ENCODE measurements around the gene UBALD1. TPM values are rescaled to one million over a fixed set of nuclear protein-coding genes. Genes with fewer than 3 reads are reported as not detected.

Gene UBALD1
- total RNA-seq, 1 donor from 2014 or later: 22.9 TPM

- no peaks in the 10 kb centered on the region for H3K36me3 Mint-ChIP-seq (ENCODE audit: low read depth)
- H3K4me3 Mint-ChIP-seq (ENCODE audit: unreplicated experiment): no peak overlapping the region
- H3K27me3 Mint-ChIP-seq (ENCODE audit: low read depth): peaks cover 12% of the 10 kb centered on the region
- H3K27ac Mint-ChIP-seq (ENCODE audit: unreplicated experiment): no peak overlapping the region
- no peak for DNase-seq (ENCODE audit: low spot score)
- no peaks in the 10 kb centered on the region for H3K4me1 Mint-ChIP-seq (ENCODE audit: low read depth)
- H3K9me3 Mint-ChIP-seq (ENCODE audit: low read depth): no peaks in the 10 kb centered on the region
- TF ChIP-seq CTCF (IDR thresholded peaks at IDR 0.05): no peak
Observed at GRCh38 chr16:4601036-4601863, 13.4 kb downstream of the UBALD1 start.

- Mint-ChIP-seq H3K4me3 (ENCODE audit: unreplicated experiment) (no peak overlapping the region), H3K4me1 (ENCODE audit: low read depth) (no peaks in the 10 kb centered on the region), H3K27ac (ENCODE audit: unreplicated experiment) (no peak overlapping the region), H3K36me3 (ENCODE audit: low read depth) (no peaks in the 10 kb centered on the region), H3K27me3 (ENCODE audit: low read depth) (peaks cover 16% of the 10 kb centered on the region), H3K9me3 (ENCODE audit: low read depth) (no peaks in the 10 kb centered on the region)
- DNase-seq (ENCODE audit: low spot score): no peak
- no peak for TF ChIP-seq CTCF (IDR thresholded peaks at IDR 0.05)
Observed at GRCh38 chr16:4599545-4599944, 15.1 kb downstream of the UBALD1 start.

DNA sequence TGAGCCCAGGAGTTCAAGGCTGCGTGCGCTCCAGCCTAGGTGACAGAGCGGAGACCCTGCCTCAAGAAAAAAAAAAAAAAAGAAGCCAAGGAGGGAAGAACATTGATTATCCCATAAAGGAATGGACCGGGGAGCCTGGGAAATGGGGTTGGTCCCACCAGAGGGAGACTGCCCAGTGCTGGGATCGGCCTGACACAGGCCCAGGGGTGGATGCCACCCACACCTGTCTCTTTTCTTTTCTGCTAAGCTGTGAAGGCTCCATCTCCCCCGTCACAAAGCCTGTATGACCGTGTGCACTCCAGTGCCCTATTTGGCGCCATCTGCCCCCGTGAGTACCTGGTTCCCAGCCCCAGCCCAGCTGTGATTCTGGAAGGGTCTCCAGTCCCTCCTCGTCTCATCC is 15.7 kb downstream of the UBALD1 start:
- Mint-ChIP-seq H3K4me1 (ENCODE audit: low read depth) (no peaks in the 10 kb centered on the region), H3K4me3 (ENCODE audit: unreplicated experiment) (no peak overlapping the region), H3K36me3 (ENCODE audit: low read depth) (no peaks in the 10 kb centered on the region), H3K27me3 (ENCODE audit: low read depth) (peaks cover 16% of the 10 kb centered on the region), H3K9me3 (ENCODE audit: low read depth) (no peaks in the 10 kb centered on the region), H3K27ac (ENCODE audit: unreplicated experiment) (no peak overlapping the region)
- DNase-seq (ENCODE audit: low spot score): no peak
- no peak for TF ChIP-seq CTCF (IDR thresholded peaks at IDR 0.05)

- H3K36me3 Mint-ChIP-seq (ENCODE audit: low read depth): no peaks in the 10 kb centered on the region
- peaks cover 16% of the 10 kb centered on the region for H3K27me3 Mint-ChIP-seq (ENCODE audit: low read depth)
- H3K4me1 Mint-ChIP-seq (ENCODE audit: low read depth): no peaks in the 10 kb centered on the region
- no peak for TF ChIP-seq CTCF (IDR thresholded peaks at IDR 0.05)
- no peak for DNase-seq (ENCODE audit: low spot score)
- no peak overlapping the region for H3K27ac Mint-ChIP-seq (ENCODE audit: unreplicated experiment)
- no peak overlapping the region for H3K4me3 Mint-ChIP-seq (ENCODE audit: unreplicated experiment)
- H3K9me3 Mint-ChIP-seq (ENCODE audit: low read depth): no peaks in the 10 kb centered on the region
Observed at GRCh38 chr16:4597174-4597573, 17.5 kb downstream of the UBALD1 start.

GRCh38 chr16:4594433-4595410 is 20.0 kb downstream of the UBALD1 start:
- H3K36me3 Mint-ChIP-seq (ENCODE audit: low read depth): no peaks in the 10 kb centered on the region
- no peaks in the 10 kb centered on the region for H3K9me3 Mint-ChIP-seq (ENCODE audit: low read depth)
- no peak overlapping the region for H3K27ac Mint-ChIP-seq (ENCODE audit: unreplicated experiment)
- peaks cover 16% of the 10 kb centered on the region for H3K27me3 Mint-ChIP-seq (ENCODE audit: low read depth)
- no peak for TF ChIP-seq CTCF (IDR thresholded peaks at IDR 0.05)
- H3K4me3 Mint-ChIP-seq (ENCODE audit: unreplicated experiment): no peak overlapping the region
- no peak for DNase-seq (ENCODE audit: low spot score)
- H3K4me1 Mint-ChIP-seq (ENCODE audit: low read depth): no peaks in the 10 kb centered on the region
